GM10266 (cell line): ENCODE data around the gene NR6A1.

ENCODE experiments used
- DNase-seq: peaks from one replicate; pipeline ENCODE4 v3.0.0; 2012; ENCODE audit errors: extremely low spot score
- CTCF ChIP-seq: IDR thresholded peaks from 2 replicates; pipeline ENCODE4 v1.5.1; 2012; ENCODE audit warnings: mild to moderate bottlenecking, low read depth; ENCODE audit not compliant: control insufficient read depth, insufficient read depth; ENCODE audit errors: missing control alignments

Gene NR6A1

GRCh38 chr9:124530246-124530645 lies 240.9 kb downstream of the NR6A1 start:
- TF ChIP-seq CTCF: no peak
- no peak for DNase-seq

- TF ChIP-seq CTCF: no peak
- no peak for DNase-seq
These were observed 243.3 kb downstream of the NR6A1 start for GRCh38 chr9:124527781-124528180.

GRCh38 chr9:124526174-124526573 lies 244.9 kb downstream of the NR6A1 start:
- no peak for TF ChIP-seq CTCF
- no peak for DNase-seq

- DNase-seq: no peak
- TF ChIP-seq CTCF: no peak
These were observed 248.7 kb downstream of the NR6A1 start for GRCh38 chr9:124522121-124523098.

- no peak for TF ChIP-seq CTCF
- no peak for DNase-seq
These were observed 250.0 kb downstream of the NR6A1 start for GRCh38 chr9:124521142-124521541.

- no peak for DNase-seq
These were observed 250.9 kb downstream of the NR6A1 start for GRCh38 chr9:124520206-124520596.

More at GRCh38 chr9:124520206-124520596, 250.9 kb downstream of the NR6A1 start:
- TF ChIP-seq CTCF: no peak
